ENCODE data around the gene PAQR8. TPM values are rescaled to one million over a fixed set of nuclear protein-coding genes. Genes with fewer than 3 reads are reported as not detected.
"Not testable (repeated sequence)": the region's sequence is repeated elsewhere in the genome, so short reads cannot be mapped to it uniquely, and the experiment has no call there.

Gene PAQR8
- polyA plus RNA-seq, 1 experiment = 4.6 TPM

DNA sequence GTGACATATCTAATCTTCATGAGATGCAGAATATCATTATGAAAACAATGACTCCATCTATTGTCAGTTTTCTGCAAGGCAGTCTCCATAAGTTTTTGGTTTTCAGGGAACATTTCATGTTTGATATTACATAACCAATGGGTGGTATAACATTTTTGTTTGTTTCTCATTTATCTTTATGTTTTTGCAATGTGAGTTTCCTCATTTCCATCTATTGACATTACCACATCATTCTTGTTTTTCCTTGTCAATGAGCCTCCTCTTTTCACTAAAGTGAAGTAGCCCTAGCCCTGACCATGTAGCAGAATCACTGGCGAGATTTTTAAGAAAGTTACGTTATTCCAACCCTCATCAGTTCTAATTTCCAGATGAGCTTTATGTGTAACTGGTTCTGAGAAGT lies 62.6 kb downstream of the PAQR8 start:
- no peaks in the 10 kb centered on the region for H3K9me3 ChIP-seq (ENCODE audit: control insufficient read depth, insufficient read depth, low read length)
- DNase-seq (ENCODE audit: low read depth, low spot score) = no peak
- TF ChIP-seq, protein P1, sequence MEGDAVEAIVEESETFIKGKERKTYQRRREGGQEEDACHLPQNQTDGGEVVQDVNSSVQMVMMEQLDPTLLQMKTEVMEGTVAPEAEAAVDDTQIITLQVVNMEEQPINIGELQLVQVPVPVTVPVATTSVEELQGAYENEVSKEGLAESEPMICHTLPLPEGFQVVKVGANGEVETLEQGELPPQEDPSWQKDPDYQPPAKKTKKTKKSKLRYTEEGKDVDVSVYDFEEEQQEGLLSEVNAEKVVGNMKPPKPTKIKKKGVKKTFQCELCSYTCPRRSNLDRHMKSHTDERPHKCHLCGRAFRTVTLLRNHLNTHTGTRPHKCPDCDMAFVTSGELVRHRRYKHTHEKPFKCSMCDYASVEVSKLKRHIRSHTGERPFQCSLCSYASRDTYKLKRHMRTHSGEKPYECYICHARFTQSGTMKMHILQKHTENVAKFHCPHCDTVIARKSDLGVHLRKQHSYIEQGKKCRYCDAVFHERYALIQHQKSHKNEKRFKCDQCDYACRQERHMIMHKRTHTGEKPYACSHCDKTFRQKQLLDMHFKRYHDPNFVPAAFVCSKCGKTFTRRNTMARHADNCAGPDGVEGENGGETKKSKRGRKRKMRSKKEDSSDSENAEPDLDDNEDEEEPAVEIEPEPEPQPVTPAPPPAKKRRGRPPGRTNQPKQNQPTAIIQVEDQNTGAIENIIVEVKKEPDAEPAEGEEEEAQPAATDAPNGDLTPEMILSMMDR (IDR thresholded peaks at IDR 0.05; ENCODE audit: low read depth, low read length) = no peak
- no peak overlapping the region for H3K27ac ChIP-seq (ENCODE audit: low read depth, low read length)
- ChIA-PET CTCF (interaction anchor here (0.8 to 2.1 kb wide), 4 partner anchors 152 to 237 kb away, joined by 3 to 9 read pairs (median 4); partner anchors contain the start of gene TRAM2), POLR2A (interaction anchor here (1.0 to 1.6 kb wide), 5 partner anchors 90 to 152 kb away, joined by 3 to 5 read pairs (median 3); partner anchors contain the start of gene TRAM2)
- no peak overlapping the region for H3K4me3 ChIP-seq (ENCODE audit: low read depth, low read length)
- no peaks in the 10 kb centered on the region for H3K27me3 ChIP-seq (ENCODE audit: control insufficient read depth, insufficient read depth, low read length)

DNA sequence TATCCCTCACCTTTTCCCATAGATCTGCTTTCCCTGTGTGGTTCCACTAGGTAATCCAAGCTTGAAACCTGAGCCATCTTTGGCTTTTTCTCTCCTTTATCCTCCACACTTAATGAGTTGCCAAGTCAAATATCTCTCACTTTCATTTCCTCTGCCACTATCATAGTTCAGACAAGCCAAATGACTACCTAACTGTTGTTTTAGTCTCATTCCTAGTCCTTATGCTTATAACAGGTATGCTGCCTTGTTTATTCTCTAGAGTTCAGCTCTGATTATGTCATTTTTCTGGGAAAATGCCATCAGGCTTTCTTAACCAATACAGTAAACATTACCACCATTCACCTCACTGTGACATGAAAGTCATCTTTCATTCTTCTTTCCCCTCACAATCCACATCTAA lies 64.7 kb downstream of the PAQR8 start:
- ChIA-PET CTCF (interaction anchor here (1.3 kb wide), 1 partner anchor 12 kb away, joined by 3 read pairs; no protein-coding TSS in a partner anchor), POLR2A (no interaction called here)
- Histone ChIP-seq H3K27me3 (ENCODE audit: control insufficient read depth, insufficient read depth, low read length) (no peaks in the 10 kb centered on the region), H3K4me3 (ENCODE audit: low read depth, low read length) (no peak overlapping the region), H3K27ac (ENCODE audit: low read depth, low read length) (no peak overlapping the region), H3K9me3 (ENCODE audit: control insufficient read depth, insufficient read depth, low read length) (no peaks in the 10 kb centered on the region)
- DNase-seq (ENCODE audit: low read depth, low spot score) = no peak
- TF ChIP-seq, protein P1 (IDR thresholded peaks at IDR 0.05; ENCODE audit: low read depth, low read length) = no peak

DNA sequence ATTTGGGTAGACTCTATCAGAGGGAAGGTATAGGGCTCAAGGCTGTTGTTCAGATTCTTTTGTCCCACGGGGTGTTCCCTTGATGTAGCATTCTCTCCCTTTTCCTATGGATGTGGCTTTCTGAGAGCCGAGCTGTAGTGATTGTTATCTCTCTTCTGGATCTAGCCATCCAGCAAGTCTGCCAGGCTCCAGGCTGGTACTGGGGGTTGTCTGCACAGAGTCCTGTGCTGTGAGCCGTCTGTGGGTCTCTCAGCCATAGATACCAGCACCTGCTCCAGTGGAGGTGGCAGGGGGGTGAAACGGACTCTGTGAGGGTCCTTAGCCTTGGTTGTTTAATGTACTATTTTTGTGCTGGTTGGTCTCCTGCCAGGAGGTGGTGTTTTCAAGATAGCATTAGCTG lies 71.3 kb downstream of the PAQR8 start:
- H3K4me3 ChIP-seq (ENCODE audit: low read depth, low read length); DNase-seq (ENCODE audit: low read depth, low spot score); POLR2A ChIA-PET; H3K27me3 ChIP-seq (ENCODE audit: control insufficient read depth, insufficient read depth, low read length); H3K9me3 ChIP-seq (ENCODE audit: control insufficient read depth, insufficient read depth, low read length); H3K27ac ChIP-seq (ENCODE audit: low read depth, low read length): not testable (repeated sequence)
- CTCF ChIA-PET = interaction anchor here (1.0 to 1.5 kb wide), 2 partner anchors 16 to 143 kb away, joined by 3 read pairs; no protein-coding TSS in a partner anchor

DNA sequence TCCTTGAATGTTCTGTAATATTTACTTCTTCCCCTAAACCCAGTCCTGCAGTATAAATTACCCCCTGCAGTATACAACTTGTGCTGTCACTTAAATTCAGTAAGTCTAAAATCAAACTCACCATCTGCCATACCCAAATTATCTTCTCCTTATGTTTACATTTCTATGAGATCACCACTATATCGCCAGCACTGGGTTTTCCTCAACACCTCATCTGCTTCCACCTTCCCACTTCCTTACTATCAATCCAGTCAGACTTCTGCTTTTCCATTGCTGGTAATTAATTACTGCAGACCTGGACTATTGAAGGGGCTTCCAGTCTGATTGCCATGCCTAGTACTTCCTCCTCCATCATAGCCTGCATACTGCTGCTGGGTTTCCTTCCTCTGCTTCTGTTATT lies 73.4 kb downstream of the PAQR8 start:
- H3K27me3 ChIP-seq (ENCODE audit: control insufficient read depth, insufficient read depth, low read length) = no peaks in the 10 kb centered on the region
- H3K9me3 ChIP-seq (ENCODE audit: control insufficient read depth, insufficient read depth, low read length) = no peaks in the 10 kb centered on the region
- H3K4me3 ChIP-seq (ENCODE audit: low read depth, low read length) = no peak overlapping the region
- ChIA-PET CTCF (no interaction called here), POLR2A (no interaction called here)
- no peak for DNase-seq (ENCODE audit: low read depth, low spot score)
- no peak overlapping the region for H3K27ac ChIP-seq (ENCODE audit: low read depth, low read length)
- TF ChIP-seq, protein P1 (IDR thresholded peaks at IDR 0.05; ENCODE audit: low read depth, low read length) = no peak

DNA sequence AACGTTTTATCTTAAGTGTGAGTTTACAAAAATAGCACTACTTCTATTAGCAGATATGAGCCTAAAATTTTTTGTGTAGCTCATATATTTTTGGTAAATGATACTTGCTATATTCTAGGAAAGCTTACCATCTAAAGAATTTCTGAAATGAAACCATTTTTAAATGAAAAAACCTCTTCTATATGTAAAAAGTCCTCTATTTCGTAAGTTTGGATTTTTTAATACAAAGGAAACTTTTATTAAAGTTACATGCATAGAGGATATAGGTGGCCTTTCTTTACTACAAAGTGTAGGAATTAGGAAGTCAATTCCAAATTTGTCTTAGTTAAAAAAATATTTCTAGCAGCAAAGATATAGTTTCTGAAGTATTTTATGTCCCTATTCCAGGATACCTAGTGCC lies 77.0 kb downstream of the PAQR8 start:
- ChIA-PET POLR2A (no interaction called here), CTCF (interaction anchor here (1.0 kb wide), 1 partner anchor 13 kb away, joined by 3 read pairs; no protein-coding TSS in a partner anchor)
- TF ChIP-seq, protein P1 (IDR thresholded peaks at IDR 0.05; ENCODE audit: low read depth, low read length) = no peak
- Histone ChIP-seq H3K4me3 (ENCODE audit: low read depth, low read length) (no peak overlapping the region), H3K27me3 (ENCODE audit: control insufficient read depth, insufficient read depth, low read length) (no peaks in the 10 kb centered on the region), H3K9me3 (ENCODE audit: control insufficient read depth, insufficient read depth, low read length) (no peaks in the 10 kb centered on the region), H3K27ac (ENCODE audit: low read depth, low read length) (no peak overlapping the region)
- DNase-seq (ENCODE audit: low read depth, low spot score) = no peak

Measured in AG04450 (cell line).